Tibial nerve (tissue), 4 donors: ENCODE measurements around the gene FGR. TPM values are rescaled to one million over a fixed set of nuclear protein-coding genes. Genes with fewer than 3 reads are reported as not detected.
A peak's percentile ranks its signal among the peaks of the same experiment; 100 is the strongest.

Source experiments
- DNase-seq, 2 donors: peaks; one replicate each; pipeline ENCODE4 v3.0.0-alpha.2; 2019; ENCODE audit warnings: low spot score in 2 of 2
- H3K27ac ChIP-seq, 4 donors: fragments of 200-600 bp; sonication (generic) in 3 of 4; one replicate each; pipeline ENCODE4 v1.5.1; 2017 to 2019; ENCODE audit warnings: mild to moderate bottlenecking in 1 of 4
- H3K27me3 ChIP-seq, 2 donors: fragments of 200-600 bp; sonication (generic) in 1 of 2; one replicate each; pipeline versions ENCODE4 v1.5.1 to v1.6.0; 2017 to 2019
- H3K36me3 ChIP-seq, 3 donors: fragments of 200-600 bp; sonication (generic); one replicate each; pipeline ENCODE4 v1.5.1; 2018 to 2019
- H3K4me1 ChIP-seq, 4 donors: fragments of 200-600 bp; sonication (generic) in 3 of 4; one replicate each; pipeline ENCODE4 v1.5.1; 2017 to 2019
- H3K4me3 ChIP-seq, 4 donors: fragments of 200-600 bp; sonication (generic) in 3 of 4; one replicate each; pipeline ENCODE4 v1.5.1; 2017 to 2019; ENCODE audit warnings: mild to moderate bottlenecking in 1 of 4, moderate library complexity in 1 of 4
- H3K9me3 ChIP-seq, 4 donors: fragments of 200-600 bp; sonication (generic) in 3 of 4; one replicate each; pipeline ENCODE4 v1.5.1; 2017 to 2019
- EP300 ChIP-seq, 2 donors: sonication (generic); formaldehyde crosslinking; IDR thresholded peaks; one replicate each; pipeline ENCODE4 v1.6.1; 2017; ENCODE audit warnings: antibody characterized with exemption in 2 of 2, mild to moderate bottlenecking in 1 of 2
- POLR2A ChIP-seq, 2 donors: fragments of 450-650 bp; IDR thresholded peaks; one replicate each; pipeline ENCODE4 v1.6.1; 2017; ENCODE audit warnings: antibody characterized with exemption in 2 of 2, mild to moderate bottlenecking in 2 of 2, moderate library complexity in 2 of 2
- WGBS, 2 donors: methylation state at CpG; one replicate each; pipeline ENCODE4 v1.1.5; 2018; 5-methylcytosine and 5-hydroxymethylcytosine counted together
- total RNA-seq, 4 donors: library from RNA; depleted of rRNA; stranded (reverse); fragments of >200 nt; gene quantifications; one replicate each; pipeline ENCODE4 v1.1.0, GENCODE V29; 2016
- TF ChIP-seq, protein P1 (sequence below), 5 experiments: fragments of 200-600 bp in 3 of 5; fragments of 450-650 bp in 2 of 5; sonication (generic) in 3 of 5; IDR thresholded peaks; one replicate each; pipeline ENCODE4 v1.5.1; 2016 to 2019; ENCODE audit warnings: antibody characterized with exemption in 5 of 5, mild to moderate bottlenecking in 3 of 5, moderate library complexity in 2 of 5

The FGR gene
- total RNA-seq, 4 donors from 2014 or later = 18.4 to 63.9 (median 22.6) TPM

- H3K27ac ChIP-seq = peak overlapping the region in 1 of 4 donors; percentile 52
These were observed 8.7 kb downstream of the FGR start for GRCh38 chr1:27626031-27626935.

GRCh38 chr1:27624467-27625178 is 10.4 kb downstream of the FGR start:
- no peak overlapping the region for H3K27ac ChIP-seq
- 58 to 60% methylated on average over 7 of the region's 7 CpGs for WGBS, 2 donors
- H3K9me3 ChIP-seq = no peaks in the 10 kb centered on the region
- TF ChIP-seq, protein P1, sequence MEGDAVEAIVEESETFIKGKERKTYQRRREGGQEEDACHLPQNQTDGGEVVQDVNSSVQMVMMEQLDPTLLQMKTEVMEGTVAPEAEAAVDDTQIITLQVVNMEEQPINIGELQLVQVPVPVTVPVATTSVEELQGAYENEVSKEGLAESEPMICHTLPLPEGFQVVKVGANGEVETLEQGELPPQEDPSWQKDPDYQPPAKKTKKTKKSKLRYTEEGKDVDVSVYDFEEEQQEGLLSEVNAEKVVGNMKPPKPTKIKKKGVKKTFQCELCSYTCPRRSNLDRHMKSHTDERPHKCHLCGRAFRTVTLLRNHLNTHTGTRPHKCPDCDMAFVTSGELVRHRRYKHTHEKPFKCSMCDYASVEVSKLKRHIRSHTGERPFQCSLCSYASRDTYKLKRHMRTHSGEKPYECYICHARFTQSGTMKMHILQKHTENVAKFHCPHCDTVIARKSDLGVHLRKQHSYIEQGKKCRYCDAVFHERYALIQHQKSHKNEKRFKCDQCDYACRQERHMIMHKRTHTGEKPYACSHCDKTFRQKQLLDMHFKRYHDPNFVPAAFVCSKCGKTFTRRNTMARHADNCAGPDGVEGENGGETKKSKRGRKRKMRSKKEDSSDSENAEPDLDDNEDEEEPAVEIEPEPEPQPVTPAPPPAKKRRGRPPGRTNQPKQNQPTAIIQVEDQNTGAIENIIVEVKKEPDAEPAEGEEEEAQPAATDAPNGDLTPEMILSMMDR (IDR thresholded peaks at IDR 0.05) = no peak
- TF ChIP-seq EP300 (IDR thresholded peaks at IDR 0.05) = no peak
- no peak for TF ChIP-seq POLR2A (IDR thresholded peaks at IDR 0.05)
- H3K4me1 ChIP-seq = peaks cover 0 to 18% (median 12%) of the 10 kb centered on the region in 4 donors
- H3K27me3 ChIP-seq = no peaks in the 10 kb centered on the region
- no peak overlapping the region for H3K4me3 ChIP-seq
- no peaks in the 10 kb centered on the region for H3K36me3 ChIP-seq
- DNase-seq = no peak

More at GRCh38 chr1:27626031-27626935, 8.7 kb downstream of the FGR start:
- no peaks in the 10 kb centered on the region for H3K36me3 ChIP-seq
- peaks cover 0 to 33% (median 16%) of the 10 kb centered on the region in 4 donors for H3K4me1 ChIP-seq
- WGBS, 2 donors = 73 to 79% methylated on average over 11 of the region's 11 CpGs
- TF ChIP-seq EP300 (IDR thresholded peaks at IDR 0.05) (peak in 1 of 2 donors; percentile 72), POLR2A (IDR thresholded peaks at IDR 0.05) (no peak)
- no peaks in the 10 kb centered on the region for H3K9me3 ChIP-seq
- H3K27me3 ChIP-seq = no peaks in the 10 kb centered on the region
- DNase-seq = no peak
- no peak overlapping the region for H3K4me3 ChIP-seq

- no peak overlapping the region for H3K27ac ChIP-seq
- peaks cover 0 to 8% (median 6%) of the 10 kb centered on the region in 4 donors for H3K4me1 ChIP-seq
- DNase-seq = no peak
- no peaks in the 10 kb centered on the region for H3K27me3 ChIP-seq
- no peak overlapping the region for H3K4me3 ChIP-seq
- TF ChIP-seq, protein P1 (IDR thresholded peaks at IDR 0.05) = no peak
- TF ChIP-seq EP300 (IDR thresholded peaks at IDR 0.05) (no peak), POLR2A (IDR thresholded peaks at IDR 0.05) (no peak)
- H3K9me3 ChIP-seq = no peaks in the 10 kb centered on the region
- WGBS, 2 donors = 85 to 92% methylated on average over 13 of the region's 13 CpGs
- no peaks in the 10 kb centered on the region for H3K36me3 ChIP-seq
These were observed 11.4 kb downstream of the FGR start for GRCh38 chr1:27623327-27624212.

- no peak for DNase-seq
- H3K4me1 ChIP-seq = peaks cover 0 to 7% (median 5%) of the 10 kb centered on the region in 4 donors
- WGBS, 2 donors = 94 to 100% methylated on average over 1 to 4 of the region's 4 CpGs
- H3K36me3 ChIP-seq = no peaks in the 10 kb centered on the region
- no peak overlapping the region for H3K27ac ChIP-seq
- TF ChIP-seq POLR2A (IDR thresholded peaks at IDR 0.05) (no peak), EP300 (IDR thresholded peaks at IDR 0.05) (no peak)
- TF ChIP-seq, protein P1 (IDR thresholded peaks at IDR 0.05) = no peak
- no peaks in the 10 kb centered on the region for H3K27me3 ChIP-seq
- H3K4me3 ChIP-seq = no peak overlapping the region
- H3K9me3 ChIP-seq = no peaks in the 10 kb centered on the region
These were observed 12.2 kb downstream of the FGR start for GRCh38 chr1:27622828-27623227.
